Activated naive CD4-positive, alpha-beta T cell treated with anti-CD3 and anti-CD28 coated beads, Interleukin-2, amount 50 U/mL, for 16 hours (primary cell): ENCODE results near the gene ADGRD1.
"Not testable (repeated sequence)": the region's sequence is repeated elsewhere in the genome, so short reads cannot be mapped to it uniquely, and the experiment has no call there.

Source experiments
- DNase-seq: peaks from one replicate; pipeline ENCODE4 v3.0.0-alpha.2; 2020

ADGRD1 gene

GRCh38 chr12:130953771-130954543 lies at the start of gene ADGRD1:
Gene ADGRD1 (plus strand): TSS chr12:130953907. CDS start chr12:130954466, 559 bp downstream.
- no peak for DNase-seq

- DNase-seq, result no peak
Observed at GRCh38 chr12:130904064-130904463, 49.6 kb upstream of the ADGRD1 start.

GRCh38 chr12:130904936-130905455 lies 48.7 kb upstream of the ADGRD1 start:
- DNase-seq, result not testable (repeated sequence)

DNA sequence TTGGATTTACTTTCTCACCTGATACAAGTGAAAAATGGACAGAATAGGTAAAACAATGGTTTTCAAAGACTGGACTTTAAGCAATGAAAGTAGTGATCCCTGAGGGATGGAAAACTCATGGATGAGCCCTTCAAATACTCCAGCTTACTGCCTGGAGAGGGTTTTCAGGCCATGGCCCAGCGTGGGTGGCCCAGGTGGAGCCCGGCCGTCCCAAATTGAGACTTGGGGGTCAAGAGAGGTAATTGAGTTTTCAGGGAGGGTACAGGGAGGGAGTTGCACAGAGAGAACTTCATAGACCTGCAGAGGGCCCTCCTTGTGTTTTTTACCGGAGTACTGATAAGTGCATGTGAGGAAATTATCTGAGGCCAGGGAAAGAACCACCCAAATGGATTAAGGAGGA lies 44.6 kb upstream of the ADGRD1 start:
- no peak for DNase-seq

- no peak for DNase-seq
Observed at GRCh38 chr12:130911193-130911592, 42.5 kb upstream of the ADGRD1 start.

DNA sequence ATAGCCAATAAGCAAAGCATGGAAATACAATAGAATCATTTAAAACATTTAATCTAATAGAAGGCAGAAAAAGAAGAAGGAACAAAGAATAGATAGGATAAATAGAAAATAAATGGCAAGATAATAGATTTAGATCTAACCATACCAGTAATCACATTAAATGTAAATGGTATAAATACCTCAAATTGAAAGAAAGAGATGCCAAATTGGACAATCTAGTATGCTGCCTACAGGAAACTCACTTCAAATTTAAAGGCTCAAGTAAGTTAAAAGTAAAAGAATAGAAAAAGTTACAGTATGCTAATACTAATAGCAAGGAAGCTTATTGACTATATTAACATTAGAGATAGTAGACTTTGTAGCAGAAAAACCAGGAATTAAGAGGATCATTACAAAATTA lies 41.8 kb upstream of the ADGRD1 start:
- no peak for DNase-seq

DNA sequence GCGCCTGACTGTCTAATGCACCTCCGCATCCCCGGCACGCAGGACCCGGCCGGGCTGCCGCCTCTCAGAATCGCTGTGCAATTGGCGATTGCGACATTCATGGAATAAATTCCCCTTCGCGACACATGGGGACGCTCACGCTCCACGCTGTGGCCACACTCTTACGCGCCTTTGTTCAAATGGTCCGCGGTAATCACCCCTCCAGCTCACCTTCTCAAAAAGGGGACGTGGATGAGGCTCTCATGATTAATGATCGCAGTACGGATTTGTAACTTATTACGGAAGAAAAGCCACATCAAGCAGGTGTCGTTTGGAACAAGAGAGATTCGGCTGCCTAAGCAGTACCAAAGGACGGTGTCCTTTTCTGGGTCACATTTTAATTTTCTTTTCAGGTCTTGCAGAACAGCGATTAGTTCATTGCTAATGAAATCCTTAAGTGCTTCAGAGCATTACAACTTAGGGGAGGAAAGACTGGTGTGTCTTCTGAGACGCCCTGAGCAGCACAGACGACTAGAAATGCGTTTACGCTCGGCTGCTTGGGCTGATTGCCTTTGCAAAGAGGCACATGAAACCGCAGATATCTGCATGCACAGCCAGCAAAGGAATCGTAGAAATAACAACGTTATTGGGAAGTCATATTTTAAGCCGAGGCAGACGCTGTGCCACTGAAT lies 37.3 kb upstream of the ADGRD1 start:
- no peak for DNase-seq

GRCh38 chr12:130917607-130918006 lies 36.1 kb upstream of the ADGRD1 start:
- DNase-seq, result no peak

DNA sequence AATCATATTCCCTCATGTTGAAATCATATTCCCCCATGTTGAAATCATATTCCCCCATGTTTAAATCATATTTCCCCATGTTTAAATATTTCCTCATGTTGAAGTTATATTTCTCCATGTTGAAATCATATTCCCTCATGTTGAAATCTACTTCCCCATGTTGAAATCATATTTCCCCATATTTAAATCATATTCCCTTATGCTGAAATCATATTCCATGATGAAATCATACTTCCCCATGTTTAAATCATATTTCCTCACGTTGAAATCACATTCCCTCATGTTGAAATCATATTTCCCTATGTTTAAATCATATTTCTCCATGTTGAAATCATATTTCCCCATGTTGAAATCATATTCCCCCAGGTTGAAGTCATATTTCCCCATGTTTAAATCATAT lies 34.6 kb upstream of the ADGRD1 start:
- DNase-seq, result no peak

DNA sequence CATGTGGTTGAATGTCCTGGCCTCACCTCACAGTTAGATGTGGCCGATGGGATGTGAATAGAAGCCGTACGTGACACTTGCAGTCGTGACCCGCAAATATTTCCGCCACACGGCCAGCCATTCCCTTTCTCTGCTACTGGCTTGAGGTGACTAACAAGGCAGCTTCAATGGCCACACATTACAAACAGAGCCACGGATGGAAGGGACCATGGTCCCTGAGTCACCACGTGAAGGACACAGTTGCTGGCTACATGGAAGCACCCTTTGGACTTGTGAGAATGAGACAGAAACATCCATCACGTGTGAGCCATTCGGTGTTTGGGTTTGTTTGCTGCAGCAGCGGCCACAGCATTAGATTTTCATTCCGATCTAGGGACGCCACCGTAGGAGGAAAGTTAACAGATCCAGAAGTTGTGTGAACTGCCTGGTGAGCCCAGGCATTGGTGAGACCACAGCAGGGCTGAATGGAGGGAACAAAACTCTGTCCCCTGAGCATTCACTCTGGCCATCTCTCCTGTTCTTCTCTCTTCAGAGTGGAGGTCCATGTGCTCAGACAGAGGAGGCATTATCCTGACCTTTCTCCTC lies 33.5 kb upstream of the ADGRD1 start:
- DNase-seq, result no peak

DNA sequence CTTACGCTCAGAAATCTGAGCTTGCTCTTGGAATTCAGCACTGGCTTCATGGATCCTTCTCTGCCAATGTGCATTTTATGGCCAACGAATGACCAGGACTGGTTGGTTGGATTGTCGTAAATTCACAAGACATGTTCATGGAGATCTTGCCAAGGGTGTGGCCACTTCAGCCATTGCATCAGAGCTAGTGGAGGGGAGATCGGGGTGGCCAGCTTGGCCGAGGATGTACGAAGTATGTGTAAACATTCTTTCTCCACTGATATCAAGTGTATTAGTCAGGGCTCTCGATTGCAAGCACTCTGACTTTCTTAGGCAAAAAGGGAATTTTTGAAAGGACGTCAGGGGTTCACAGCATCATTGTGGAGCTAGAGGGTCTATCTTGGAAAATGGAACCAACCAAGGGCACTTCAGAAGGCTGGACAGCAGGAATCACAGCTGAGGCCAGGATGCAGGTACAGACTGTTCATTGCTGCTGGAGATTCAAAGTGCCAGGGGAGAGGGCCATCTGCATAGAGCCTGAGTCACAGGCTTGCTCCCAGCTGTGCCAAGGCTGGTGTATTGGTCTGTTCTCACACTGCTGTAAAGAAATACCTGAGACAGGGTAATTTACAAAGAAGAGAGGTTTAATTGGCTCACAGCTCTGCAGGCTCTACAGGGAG lies 32.9 kb upstream of the ADGRD1 start:
- no peak for DNase-seq

DNA sequence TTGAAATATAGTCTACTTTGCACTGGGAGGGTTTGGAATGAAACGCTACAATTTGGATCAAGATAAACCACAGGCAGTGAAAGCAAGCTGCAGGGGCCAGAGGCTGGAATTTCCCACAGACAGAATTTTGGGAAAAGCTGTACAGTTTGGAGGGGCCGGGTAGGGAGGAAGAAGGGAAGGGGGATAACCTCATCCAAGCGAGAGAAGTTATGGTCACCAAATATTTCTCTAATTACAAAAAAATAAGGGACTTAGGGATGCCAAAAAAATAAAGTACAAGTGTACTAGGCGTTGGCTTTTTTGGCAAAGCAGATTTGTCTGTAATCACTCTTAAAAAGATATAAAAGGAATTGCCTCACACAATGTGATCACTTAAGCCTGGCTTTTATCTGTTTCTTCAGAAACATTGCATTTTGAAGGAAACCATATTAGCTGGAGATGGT lies 31.2 kb upstream of the ADGRD1 start:
- no peak for DNase-seq

GRCh38 chr12:130924966-130925665 lies 28.6 kb upstream of the ADGRD1 start:
- DNase-seq, result no peak

DNA sequence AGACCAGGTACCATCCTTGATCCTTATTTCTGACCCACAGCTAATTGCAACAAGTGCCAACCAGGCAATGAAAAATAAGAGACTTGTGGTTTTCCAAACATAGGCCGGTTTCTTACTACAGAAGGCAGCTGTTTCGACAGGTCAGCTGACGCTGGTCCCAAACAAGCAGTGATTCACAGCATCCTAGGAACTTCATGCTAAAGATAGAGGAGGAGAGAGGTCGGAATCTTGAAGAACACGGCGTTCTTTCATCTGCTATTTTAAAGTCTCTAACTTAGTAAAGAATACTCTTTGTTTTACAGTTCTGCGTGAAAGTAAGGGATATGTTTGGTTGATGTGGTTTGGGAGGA lies 28.1 kb upstream of the ADGRD1 start:
- no peak for DNase-seq

DNA sequence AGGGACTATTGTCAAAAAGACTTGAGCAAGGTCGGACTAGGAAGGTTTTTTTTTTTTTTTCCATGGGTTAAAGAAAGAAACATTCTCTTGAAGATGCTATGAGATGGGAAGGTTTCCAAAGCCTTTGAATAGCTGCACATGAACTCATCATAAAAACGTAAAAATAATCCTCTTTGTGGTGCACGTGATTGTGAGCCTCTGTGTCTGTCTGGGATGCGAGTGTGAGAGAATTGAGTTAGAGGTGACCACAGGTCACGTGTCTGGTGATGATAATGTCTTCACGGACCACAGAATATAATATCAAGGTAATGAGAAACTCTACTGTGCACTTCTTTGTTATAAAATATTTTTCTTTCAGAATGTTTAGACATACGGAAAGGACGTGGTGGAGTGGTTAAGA lies 24.3 kb upstream of the ADGRD1 start:
- DNase-seq, result no peak

GRCh38 chr12:130932061-130932930 lies 21.4 kb upstream of the ADGRD1 start:
- DNase-seq, result no peak

DNA sequence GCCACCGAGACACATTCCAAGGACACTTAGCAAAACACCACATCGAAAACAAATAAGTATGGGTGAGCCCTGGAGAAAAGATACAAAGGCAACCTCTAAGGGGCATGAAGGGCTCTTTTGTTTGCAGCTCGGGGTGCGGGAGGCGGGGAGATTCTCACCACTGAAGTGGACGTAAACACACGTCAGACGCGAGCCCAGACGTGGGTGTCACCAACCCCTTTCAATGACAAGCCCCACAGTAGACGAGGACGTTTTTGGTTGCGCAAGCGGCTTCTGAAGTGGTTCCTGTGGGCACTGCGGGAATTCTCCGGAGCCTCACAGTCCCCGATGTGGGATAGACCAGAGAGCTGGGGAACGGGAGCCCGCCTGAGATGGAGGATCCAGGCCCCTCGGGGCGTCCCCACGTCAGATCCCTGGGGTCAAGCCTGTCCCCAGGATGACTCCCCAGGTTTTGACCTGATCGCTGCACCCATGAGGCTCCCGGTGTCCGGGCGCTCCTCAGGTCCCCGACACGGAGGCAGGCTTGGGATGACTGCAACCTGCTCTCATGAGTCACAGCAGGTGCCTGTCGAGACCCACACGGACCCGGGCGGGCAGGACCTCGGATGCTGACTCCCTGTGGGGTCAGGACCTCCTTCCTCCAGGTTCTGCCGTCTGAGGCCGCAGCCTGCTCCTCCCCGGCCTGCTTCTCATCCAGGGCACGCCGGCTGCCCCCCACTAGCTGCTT lies 20.3 kb upstream of the ADGRD1 start:
- DNase-seq, result no peak

- DNase-seq, result no peak
Observed at GRCh38 chr12:130934753-130935152, 19.0 kb upstream of the ADGRD1 start.

- DNase-seq, result no peak
Observed at GRCh38 chr12:130936561-130936960, 17.1 kb upstream of the ADGRD1 start.

GRCh38 chr12:130937063-130937462 lies 16.6 kb upstream of the ADGRD1 start:
- DNase-seq, result no peak

DNA sequence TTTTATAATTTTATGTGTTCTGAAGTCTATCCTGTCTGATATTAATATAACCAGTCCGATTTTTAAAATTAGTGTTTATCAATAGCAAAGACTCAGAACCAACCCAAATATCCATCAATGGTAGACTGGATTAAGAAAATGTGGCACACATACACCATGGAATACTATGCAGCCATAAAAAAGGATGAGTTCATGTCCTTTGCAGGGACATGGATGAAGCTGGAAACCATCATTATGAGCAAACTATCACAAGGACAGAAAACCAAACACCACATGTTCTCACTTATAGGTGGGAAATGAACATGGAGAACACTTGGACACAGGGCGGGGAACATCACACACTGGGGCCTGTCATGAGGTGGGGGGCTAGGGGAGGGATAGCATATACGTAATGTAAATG lies 16.2 kb upstream of the ADGRD1 start:
- DNase-seq, result not testable (repeated sequence)
